Measurements from ENCODE around the gene TMEM178B. TPM values are rescaled to one million over a fixed set of nuclear protein-coding genes. Genes with fewer than 3 reads are reported as not detected.

TMEM178B gene
- total and polyA plus RNA-seq, 9 of the 15 experiments (the other 6 are each of a cell fraction or from before 2014, with no cell fraction given), result under 0.01 to 0.03 (median 0.01) TPM; not detected in 5

- no peak for TF ChIP-seq E2F5 (CRISPR knock-in tag; IDR thresholded peaks at IDR 0.05)
- TF ChIP-seq USF2 (CRISPR knock-in tag; IDR thresholded peaks at IDR 0.05), result no peak
- TF ChIP-seq BRD9 (IDR thresholded peaks at IDR 0.05; ENCODE audit: low read depth, partially characterized antibody), result no peak
Observed at GRCh38 chr7:141160246-141160860, 86.5 kb downstream of the TMEM178B start (continued).

DNA sequence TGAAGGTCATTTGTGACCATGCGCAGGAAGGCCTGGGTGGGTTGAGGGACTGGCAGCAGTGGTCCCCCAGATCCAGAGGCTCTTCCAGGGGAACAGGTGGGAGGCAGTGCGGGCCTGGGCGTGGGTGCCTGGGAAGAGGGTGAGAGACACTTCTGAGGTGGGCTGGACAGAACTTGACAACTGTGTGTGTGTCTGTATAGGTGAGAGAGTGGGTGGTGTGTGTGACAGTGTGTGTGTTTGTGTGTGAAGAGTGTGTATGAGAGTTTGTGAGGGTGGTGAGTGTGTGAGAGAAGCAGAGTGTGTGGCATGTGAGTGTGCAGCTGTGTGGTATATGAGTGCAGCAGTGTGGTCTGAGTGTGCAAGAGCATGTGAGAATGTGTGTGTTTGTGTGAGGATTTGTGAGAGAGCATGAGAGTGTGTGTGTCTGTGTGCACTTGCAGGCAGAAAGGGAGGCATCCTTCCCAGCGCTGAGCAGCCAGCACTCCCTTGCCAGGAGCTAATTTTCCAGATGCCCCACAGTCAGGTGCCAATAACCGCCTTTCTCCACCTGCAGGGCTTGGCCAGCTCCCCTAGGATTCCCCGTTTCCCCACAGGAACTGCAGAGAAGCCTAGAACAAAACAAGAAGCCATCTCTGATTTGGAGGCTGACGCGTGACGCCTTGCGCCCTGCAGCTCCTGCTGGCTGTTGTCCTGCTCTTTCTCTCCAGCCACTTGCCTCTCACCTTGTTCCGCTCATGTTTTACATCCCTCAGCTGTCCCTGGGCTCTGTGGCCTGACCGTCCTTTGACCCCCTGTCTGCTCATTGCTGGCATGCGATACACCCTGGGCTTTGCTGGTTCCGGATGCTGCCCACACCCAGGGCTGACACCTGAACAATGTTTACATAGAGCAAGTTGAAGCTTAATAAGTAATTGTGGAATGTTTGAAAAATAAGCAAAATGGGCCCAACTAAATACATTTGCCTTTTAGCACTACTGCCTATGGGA lies 88.0 kb downstream of the TMEM178B start:
- Histone ChIP-seq H3K27me3 (ENCODE audit: control insufficient read depth in 2 of 2, insufficient read depth in 2 of 2, low read length in 2 of 2) (peaks cover 11 to 41% of the 10 kb centered on the region in 2 experiments; a peak in 4 of 5 replicates), H3K9me3 (replicated peaks; ENCODE audit: control insufficient read depth, insufficient read depth, low read depth, low read length) (no peaks in the 10 kb centered on the region), H3K9ac (ENCODE audit: insufficient read depth in 1 of 2, low read depth in 2 of 2, low read length in 2 of 2) (no peak overlapping the region), H4K20me1 (replicated peaks; ENCODE audit: control insufficient read depth, insufficient read depth, low read length) (no peaks in the 10 kb centered on the region), H3K79me2 (ENCODE audit: control insufficient read depth, insufficient read depth, low read length) (no peaks in the 10 kb centered on the region), H3K36me3 (ENCODE audit: control insufficient read depth, insufficient read depth, low read length) (no peaks in the 10 kb centered on the region), H3K9me1 (ENCODE audit: control insufficient read depth, insufficient read depth, low read length) (no peaks in the 10 kb centered on the region), H3K27ac (ENCODE audit: extremely low read depth, low read depth, low read length) (no peak overlapping the region), H3K4me3 (no peak overlapping the region), H2AFZ (ENCODE audit: low read depth, low read length) (no peak overlapping the region), H3K4me2 (ENCODE audit: insufficient read depth, low read length) (no peak overlapping the region), H3K4me1 (replicated peaks in 1 of 2; ENCODE audit: control insufficient read depth in 2 of 2, insufficient read depth in 2 of 2, low read length in 2 of 2) (no peaks in the 10 kb centered on the region)
- DNase-seq (ENCODE audit: extremely low read depth in 1 of 4, low spot score in 3 of 4) (no peak), FAIRE-seq (no peak), ATAC-seq (no peak)
- no peak for TF ChIP-seq ZNF263 (CRISPR knock-in tag; IDR thresholded peaks at IDR 0.05; ENCODE audit: borderline replicate concordance)
- TF ChIP-seq TSC22D4 (tag; IDR thresholded peaks at IDR 0.05), result 0 out of 2 replicates have a peak, but pooled peaks have one; percentile 26
- TF ChIP-seq ZBTB26 (CRISPR knock-in tag; IDR thresholded peaks at IDR 0.05), result 0 out of 2 replicates have a peak, but pooled peaks have one; percentile 49
- no TSS peak for BruUV-seq (replicated peaks)
- WGBS (ENCODE audit: insufficient coverage, low coverage, missing lambda C conversion rate), result under 1% methylated on average over 14 of the region's 14 CpGs
- ChIA-PET POLR2A (interaction anchor here (0.6 to 0.7 kb wide), 2 partner anchors 56 to 202 kb away, joined by 3 read pairs; no protein-coding TSS in a partner anchor), CTCF (ENCODE audit: low intra/inter-chr PET ratio) (no interaction called here)
- intact Hi-C loops (cut with micrococcal nuclease), result no loop called here
- in situ Hi-C loops (cut with MboI), result no loop called here
